Nucleus accumbens (tissue), 56 donors: ENCODE measurements around the gene AKR1A1.

Source experiments
- DNase-seq, 56 donors: peaks; one replicate each; lab custom pipeline; 2025; lab: John Stamatoyannopoulos, UW

The AKR1A1 gene

DNA sequence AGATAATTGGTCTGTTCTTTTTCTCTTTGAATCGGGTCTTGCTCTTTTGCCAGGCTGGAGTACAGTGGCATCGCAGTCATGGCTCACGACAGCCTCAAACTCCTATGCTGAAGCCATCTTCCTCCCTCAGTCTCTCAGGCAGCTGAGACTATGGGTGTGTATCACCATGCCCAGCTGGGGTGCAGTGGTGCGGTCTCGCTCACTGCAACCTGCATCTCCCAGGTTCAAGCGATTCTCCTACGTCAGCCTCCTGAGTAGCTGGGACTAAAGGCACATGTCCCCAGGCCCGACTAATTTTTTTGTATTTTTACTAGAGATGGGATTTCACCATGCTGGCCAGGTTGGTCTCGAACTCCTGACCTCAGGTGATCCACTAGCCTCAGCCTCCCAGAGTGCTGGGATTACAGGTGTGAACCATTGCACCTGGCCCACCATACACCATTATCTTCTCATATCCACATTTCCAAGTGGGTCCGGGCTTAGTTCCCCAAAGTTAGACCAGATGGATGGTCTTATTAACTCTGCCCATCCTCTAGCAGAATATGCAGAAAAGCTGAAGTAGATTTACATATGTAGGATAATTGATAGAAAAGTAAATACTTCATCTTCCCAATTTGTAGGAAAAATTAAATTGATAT is 60.1 kb downstream of the AKR1A1 start:
- no peak for DNase-seq

DNA sequence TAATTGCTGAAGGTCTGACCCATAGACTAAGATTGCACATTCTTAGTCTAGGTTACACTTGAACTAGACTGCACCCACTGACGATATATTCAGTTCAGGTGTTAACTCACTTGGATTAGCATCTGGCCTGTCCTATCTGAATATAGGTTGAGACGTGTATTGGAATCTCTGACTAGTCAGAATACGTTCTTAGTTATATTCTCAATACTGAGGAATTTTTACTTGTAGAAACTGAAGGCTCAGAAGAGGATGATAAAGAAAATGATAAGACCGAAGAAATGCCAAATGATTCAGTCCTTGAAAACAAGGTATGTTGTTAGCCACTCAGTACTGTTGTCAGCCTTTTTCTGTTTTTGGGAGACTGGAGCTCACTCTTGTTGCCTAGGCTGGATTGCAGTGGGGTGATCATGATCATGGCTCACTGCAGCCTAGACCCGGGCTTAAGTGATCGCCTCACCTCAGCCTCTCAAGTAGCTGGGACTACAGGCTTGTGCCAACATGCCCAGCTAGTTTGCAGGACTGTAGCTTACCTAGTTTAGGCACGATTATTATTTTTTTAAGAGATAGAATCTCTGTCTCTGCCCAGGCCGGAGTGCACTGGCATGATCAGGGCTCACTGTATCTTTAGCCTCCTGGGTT is 62.4 kb downstream of the AKR1A1 start:
- no peak for DNase-seq

DNA sequence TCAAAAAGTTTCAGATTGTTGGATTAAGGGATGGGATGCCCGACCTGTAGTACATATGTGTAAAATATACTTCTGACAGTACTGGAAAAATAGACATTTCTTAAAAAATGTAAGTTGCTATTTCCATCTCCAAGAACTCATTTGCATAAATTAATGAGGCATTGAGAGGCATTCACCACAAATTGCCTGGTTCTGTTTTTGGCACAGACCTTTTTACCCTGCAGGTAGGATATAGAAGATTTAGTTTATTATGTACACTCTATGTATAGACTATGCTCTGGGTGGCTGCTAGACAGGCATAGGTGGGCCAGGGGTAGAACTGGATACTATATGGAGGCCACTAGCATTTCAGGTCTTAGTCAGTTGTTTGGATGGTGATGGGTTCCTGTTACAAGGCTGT is 65.3 kb downstream of the AKR1A1 start:
- no peak for DNase-seq

DNA sequence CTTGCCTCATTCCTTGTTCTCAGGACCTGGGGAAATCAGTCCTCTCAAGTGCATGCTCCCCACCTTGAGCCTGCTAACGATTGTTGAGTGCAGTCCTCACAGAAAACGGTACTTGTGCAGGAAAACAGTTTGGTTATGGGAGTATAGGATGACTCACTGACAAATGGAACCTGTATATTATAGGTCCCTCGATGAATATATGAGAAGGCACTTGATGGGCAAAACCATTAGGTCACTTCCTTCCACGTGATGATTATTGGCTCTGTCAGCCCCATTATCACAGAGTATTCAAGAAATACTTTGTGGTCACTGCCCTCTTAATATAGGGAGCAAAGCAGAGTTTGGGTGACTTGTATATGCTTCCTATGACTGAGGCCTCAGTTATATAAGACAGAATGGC is 67.0 kb downstream of the AKR1A1 start:
- no peak for DNase-seq

DNA sequence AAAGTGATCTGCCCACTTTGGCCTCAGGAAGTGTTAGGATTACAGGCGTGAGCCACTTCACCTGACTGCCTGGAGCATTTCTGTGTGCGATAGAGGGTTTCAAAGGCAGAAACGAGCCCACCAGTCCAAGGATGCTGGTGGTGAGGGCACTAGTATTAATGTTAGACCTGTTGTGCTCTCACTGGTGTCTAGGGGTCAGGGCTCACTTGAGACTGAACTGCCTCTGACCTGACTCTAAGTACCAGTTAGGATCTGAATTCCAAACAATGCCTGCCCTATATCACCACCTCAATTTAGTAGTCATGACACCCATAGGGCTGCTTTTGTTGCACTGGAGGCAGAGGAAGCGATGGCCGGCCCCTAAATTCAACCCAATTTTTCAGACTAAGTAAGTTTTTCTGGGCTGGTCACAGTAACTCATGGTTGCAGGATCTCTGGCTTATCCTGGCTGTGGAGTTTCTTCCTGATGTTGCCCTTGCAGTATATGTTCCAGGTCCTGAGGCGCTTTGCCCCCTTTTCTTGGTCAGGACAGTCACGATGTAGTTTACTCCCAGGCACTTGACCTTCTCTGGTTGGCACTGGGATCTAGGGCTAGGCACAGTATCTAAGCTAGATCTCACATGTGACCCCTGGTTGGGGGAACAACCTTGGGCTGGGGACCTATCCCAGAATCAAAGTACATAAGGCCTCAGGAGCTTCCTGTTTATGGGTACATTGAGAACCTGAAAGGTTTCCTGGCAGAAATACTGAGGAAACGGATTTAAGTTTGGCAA is 68.7 kb downstream of the AKR1A1 start:
- no peak for DNase-seq
